GM19238 (cell line): ENCODE results near the gene GABRB1.

ENCODE experiments used
- DNase-seq: peaks from one replicate; pipeline ENCODE4 v3.0.0; 2011; ENCODE audit warnings: low spot score; ENCODE audit not compliant: insufficient read length

GABRB1 gene

GRCh38 chr4:47209833-47210232, 178.5 kb downstream of the GABRB1 start:
- DNase-seq, result no peak

GRCh38 chr4:47210828-47211227, 179.5 kb downstream of the GABRB1 start:
- no peak for DNase-seq

- DNase-seq, result no peak
Observed at GRCh38 chr4:47213106-47213505, 181.7 kb downstream of the GABRB1 start.

GRCh38 chr4:47213539-47213938, 182.2 kb downstream of the GABRB1 start:
- DNase-seq, result no peak

- DNase-seq, result no peak
Observed at GRCh38 chr4:47213971-47214370, 182.6 kb downstream of the GABRB1 start.

GRCh38 chr4:47215759-47216158, 184.4 kb downstream of the GABRB1 start:
- DNase-seq, result no peak

GRCh38 chr4:47217291-47217690, 185.9 kb downstream of the GABRB1 start:
- DNase-seq, result no peak

- no peak for DNase-seq
Observed at GRCh38 chr4:47217884-47218283, 186.5 kb downstream of the GABRB1 start.

- DNase-seq, result no peak
Observed at GRCh38 chr4:47218631-47219030, 187.3 kb downstream of the GABRB1 start.

- DNase-seq, result no peak
Observed at GRCh38 chr4:47219586-47219985, 188.2 kb downstream of the GABRB1 start.

GRCh38 chr4:47221721-47222120, 190.4 kb downstream of the GABRB1 start:
- no peak for DNase-seq

- no peak for DNase-seq
Observed at GRCh38 chr4:47222276-47222675, 190.9 kb downstream of the GABRB1 start.

- no peak for DNase-seq
Observed at GRCh38 chr4:47224361-47224760, 193.0 kb downstream of the GABRB1 start.

GRCh38 chr4:47235721-47236120, 204.4 kb downstream of the GABRB1 start:
- no peak for DNase-seq

GRCh38 chr4:47238667-47239066, 207.3 kb downstream of the GABRB1 start:
- no peak for DNase-seq

GRCh38 chr4:47239649-47240048, 208.3 kb downstream of the GABRB1 start:
- no peak for DNase-seq

GRCh38 chr4:47251348-47252135, 220.2 kb downstream of the GABRB1 start:
- DNase-seq, result no peak

- no peak for DNase-seq
Observed at GRCh38 chr4:47263721-47264120, 232.4 kb downstream of the GABRB1 start.

- no peak for DNase-seq
Observed at GRCh38 chr4:47270201-47270888, 239.0 kb downstream of the GABRB1 start.

GRCh38 chr4:47271291-47271690, 239.9 kb downstream of the GABRB1 start:
- no peak for DNase-seq

- no peak for DNase-seq
Observed at GRCh38 chr4:47274901-47275300, 243.5 kb downstream of the GABRB1 start.

GRCh38 chr4:47275595-47275994, 244.2 kb downstream of the GABRB1 start:
- no peak for DNase-seq

- no peak for DNase-seq
Observed at GRCh38 chr4:47278631-47279030, 247.3 kb downstream of the GABRB1 start.
